ENCODE data around the gene MESP1. TPM values are rescaled to one million over a fixed set of nuclear protein-coding genes. Genes with fewer than 3 reads are reported as not detected.
A peak's percentile ranks its signal among the peaks of the same experiment; 100 is the strongest.
"Not testable (repeated sequence)": the region's sequence is repeated elsewhere in the genome, so short reads cannot be mapped to it uniquely, and the experiment has no call there.

MESP1 gene
- polyA plus RNA-seq (ENCODE audit: insufficient read length): 0.52 TPM
- long read RNA-seq, donor 1, partial matches to known transcripts: 0 of 2 reads
- long read RNA-seq, donor 1, other reads (novel, unspliced or antisense): 0 of 2 reads
- long read RNA-seq, donor 2, partial matches to known transcripts: 0 of 2 reads
- long read RNA-seq, donor 2, other reads (novel, unspliced or antisense): 0 of 2 reads
- long read RNA-seq, donor 3, partial matches to known transcripts: 0 of 3 reads
- long read RNA-seq, donor 3, other reads (novel, unspliced or antisense): 0 of 3 reads
- long read RNA-seq, donor 4: 0 reads
- long read RNA-seq, donor 5, partial matches to known transcripts: 0 of 3 reads
- long read RNA-seq, donor 5, other reads (novel, unspliced or antisense): 0 of 3 reads
- long read RNA-seq, donor 6: 0 reads
- long read RNA-seq, donor 7, transcript MESP1-201 (2 exons, 2,369 nt): major isoform, 5 of 6 reads
- long read RNA-seq, donor 7, partial matches to known transcripts: 0 of 6 reads
- long read RNA-seq, donor 7, other reads (novel, unspliced or antisense): 0 of 6 reads
- long read RNA-seq, donor 8, partial matches to known transcripts: 0 of 1 reads
- long read RNA-seq, donor 8, other reads (novel, unspliced or antisense): 0 of 1 reads

GRCh38 chr15:89750560-89751542 is at the start of gene MESP1:
Gene MESP1 (minus strand): TSS chr15:89751249. CDS start chr15:89751231, 18 bp downstream.
- DNase-seq: peak; percentile 87

DNA sequence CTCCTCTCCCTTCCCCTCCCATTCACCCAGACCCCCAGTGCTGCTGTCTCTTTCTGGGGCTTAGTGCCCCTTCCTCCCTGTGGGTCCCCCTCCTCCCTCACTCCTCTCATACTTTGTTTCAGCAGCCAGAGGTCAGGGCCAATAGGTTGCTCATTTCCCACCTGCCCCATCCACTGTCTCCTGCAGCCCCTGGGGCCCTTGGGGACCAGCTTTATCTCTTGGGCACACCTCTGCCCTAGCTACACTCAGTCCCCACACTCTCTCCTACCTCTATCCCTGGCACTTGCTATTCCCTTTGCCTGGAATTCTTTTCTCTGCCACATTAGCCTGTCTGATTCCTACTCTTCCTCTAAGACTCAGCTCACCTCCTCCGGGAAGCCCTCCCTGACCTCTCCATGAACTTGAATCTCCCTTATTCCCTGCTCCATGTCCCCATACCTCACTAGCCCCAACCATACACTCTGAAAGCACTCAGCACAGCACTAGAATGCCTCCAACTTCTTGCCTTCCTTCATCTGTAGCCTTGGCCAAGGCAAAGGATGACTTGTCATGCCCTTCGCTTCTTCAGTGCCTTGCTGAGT is 49.0 kb upstream of the MESP1 start:
- DNase-seq: no peak

- no peak for DNase-seq
Observed at GRCh38 chr15:89799011-89799911, 48.2 kb upstream of the MESP1 start.

GRCh38 chr15:89797678-89798201 is 46.7 kb upstream of the MESP1 start:
- DNase-seq: no peak

GRCh38 chr15:89795996-89796395 is 44.9 kb upstream of the MESP1 start:
- no peak for DNase-seq

- DNase-seq: peak; percentile 58
Observed at GRCh38 chr15:89794627-89795241, 43.7 kb upstream of the MESP1 start.

GRCh38 chr15:89792106-89792805 is 41.2 kb upstream of the MESP1 start:
- no peak for DNase-seq

- no peak for DNase-seq
Observed at GRCh38 chr15:89790661-89791060, 39.6 kb upstream of the MESP1 start.

- no peak for DNase-seq
Observed at GRCh38 chr15:89790206-89790605, 39.2 kb upstream of the MESP1 start.

DNA sequence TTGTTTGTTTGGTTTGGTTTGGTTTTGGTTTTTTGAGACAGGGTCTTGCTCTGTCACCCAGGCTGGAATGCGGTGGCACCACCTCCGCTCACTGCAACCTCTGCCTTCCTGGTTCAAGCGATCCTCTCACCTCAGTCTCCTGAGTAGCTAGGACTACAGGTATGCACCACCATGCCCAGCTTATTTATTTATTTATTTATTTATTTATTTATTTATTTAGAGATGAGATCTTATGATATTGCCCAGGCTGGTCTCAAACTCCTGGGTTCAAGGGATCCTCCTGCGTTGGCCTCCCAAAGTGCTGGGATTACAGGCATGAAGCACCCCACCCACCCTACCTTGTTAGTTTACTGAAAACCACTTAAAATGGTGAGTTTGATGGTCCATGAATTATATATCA is 37.5 kb upstream of the MESP1 start:
- DNase-seq: not testable (repeated sequence)

DNA sequence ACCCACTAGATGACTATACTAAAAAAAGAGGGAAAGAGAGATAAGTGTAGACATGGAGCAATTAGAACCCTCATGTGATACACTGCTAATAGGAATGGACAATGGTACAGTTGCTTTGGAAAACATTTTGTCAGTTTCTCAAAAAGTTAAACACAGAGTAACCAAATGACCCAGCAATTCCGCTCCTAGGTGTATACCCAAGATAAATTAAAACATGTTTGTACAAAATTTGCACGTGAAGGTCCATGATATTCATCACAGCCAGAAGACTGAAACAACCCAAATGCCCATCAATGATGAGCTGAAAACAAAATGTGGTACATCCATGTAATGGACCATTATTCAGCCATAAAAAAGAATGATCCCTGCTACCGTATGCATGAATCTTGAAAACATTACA is 36.9 kb upstream of the MESP1 start:
- DNase-seq: no peak

GRCh38 chr15:89785774-89786140 is 34.7 kb upstream of the MESP1 start:
- DNase-seq: no peak

DNA sequence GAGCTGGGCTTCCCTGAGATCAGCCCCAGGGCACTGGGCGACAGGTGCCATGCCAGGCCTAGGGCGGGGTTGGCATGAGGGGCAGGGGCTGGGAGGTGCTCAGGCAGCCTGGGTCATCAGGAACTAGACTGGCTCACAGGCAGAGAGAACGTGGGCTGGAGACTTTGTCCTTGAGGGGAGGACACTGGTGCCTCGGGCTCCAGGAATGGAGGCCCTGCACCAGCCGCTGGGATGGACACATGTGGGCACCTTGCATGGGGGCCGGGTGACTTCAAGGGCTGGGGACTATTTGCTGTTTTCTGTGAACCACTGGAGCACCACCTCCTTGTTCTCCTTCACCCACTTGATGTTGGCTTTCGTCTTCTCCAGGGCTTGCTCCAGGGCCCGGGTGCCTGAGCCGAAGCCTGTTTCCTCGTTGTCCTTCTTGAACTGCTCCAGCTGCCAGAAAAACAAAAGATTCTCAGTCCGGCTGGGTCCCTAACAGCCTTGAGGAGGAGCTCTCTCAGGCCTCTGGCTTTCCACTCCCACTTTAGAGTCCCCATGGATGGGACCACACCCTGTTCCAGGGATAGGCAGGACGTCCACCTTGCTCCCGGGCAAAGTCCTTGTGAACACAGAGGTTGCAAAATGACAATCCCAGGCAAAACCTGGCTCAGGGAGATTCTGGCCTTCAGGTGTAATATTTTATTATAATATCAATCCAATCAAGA is 34.2 kb upstream of the MESP1 start:
- DNase-seq: no peak

GRCh38 chr15:89784686-89784960 is 33.6 kb upstream of the MESP1 start:
- DNase-seq: no peak

GRCh38 chr15:89783861-89784685 is 33.0 kb upstream of the MESP1 start:
- no peak for DNase-seq

DNA sequence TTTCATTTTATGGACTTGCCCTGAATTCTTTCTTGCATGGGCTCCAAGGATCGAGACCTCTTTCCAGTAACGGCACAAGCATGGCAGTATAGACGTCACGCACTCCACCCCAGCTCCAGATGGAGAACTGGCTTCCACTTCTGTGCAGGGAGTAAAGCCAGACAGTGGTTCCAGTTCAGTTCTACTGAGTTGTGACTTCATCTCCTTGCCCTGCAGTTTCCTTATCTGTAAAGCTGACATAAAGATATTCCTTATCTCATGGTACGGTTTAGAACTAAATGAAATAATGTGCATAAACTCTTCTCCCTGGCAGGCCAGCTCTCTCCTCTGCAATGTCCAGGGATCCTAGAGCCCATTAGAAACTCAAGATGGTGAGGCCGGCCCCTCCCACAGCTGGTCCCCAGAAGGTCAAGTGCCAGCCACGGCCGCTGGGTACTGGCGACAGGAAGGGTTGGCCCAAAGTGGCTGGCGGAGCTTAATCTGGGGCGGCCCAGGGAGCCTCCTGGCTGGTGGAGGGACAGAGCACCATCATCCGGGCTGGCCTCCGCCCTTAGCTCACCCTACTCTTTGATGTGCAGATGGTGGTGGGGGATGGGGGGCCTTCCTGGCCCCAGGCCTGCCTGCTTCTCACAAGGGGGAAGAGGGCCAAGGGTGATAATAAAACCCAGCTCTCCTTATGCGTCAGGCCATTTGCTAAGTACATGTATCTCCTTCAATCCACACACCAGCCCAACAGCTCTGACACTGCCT is 32.2 kb upstream of the MESP1 start:
- no peak for DNase-seq

GRCh38 chr15:89782619-89782950 is 31.5 kb upstream of the MESP1 start:
- DNase-seq: not testable (repeated sequence)

Data from left kidney (tissue), 8 donors.